BE2C (cell line): ENCODE measurements around the gene CEP44.

Source experiments
- DNase-seq: peaks from one replicate; pipeline ENCODE4 v3.0.0-alpha.2; 2020
- H3K27me3 ChIP-seq: fragments of 250-450 bp; sonication (Bioruptor Pico); 2 replicates; pipeline ENCODE4 v1.5.1; 2020; ENCODE audit warnings: mild to moderate bottlenecking
- H3K36me3 ChIP-seq: fragments of 250-450 bp; sonication (Bioruptor Pico); 2 replicates; pipeline ENCODE4 v1.5.1; 2020; ENCODE audit warnings: mild to moderate bottlenecking
- H3K4me1 ChIP-seq: fragments of 250-450 bp; sonication (Bioruptor Pico); 2 replicates; pipeline ENCODE4 v1.5.1; 2020
- H3K4me3 ChIP-seq: 2 replicates; pipeline ENCODE4 v1.5.1; 2011; ENCODE audit warnings: low read depth, low read length
- H3K9me3 ChIP-seq: fragments of 250-450 bp; sonication (Bioruptor Pico); 2 replicates; pipeline ENCODE4 v1.5.1; 2020
- CTCF ChIP-seq: IDR thresholded peaks from 2 replicates; pipeline ENCODE4 v1.5.1; 2012; ENCODE audit warnings: mild to moderate bottlenecking, low read depth, low read length

The CEP44 gene

GRCh38 chr4:174279433-174280155 lies 4.1 kb upstream of the CEP44 start:
- peak overlapping the region; percentile 94 for H3K4me3 ChIP-seq
- no peaks in the 10 kb centered on the region for H3K4me1 ChIP-seq
- no peak for TF ChIP-seq CTCF
- no peaks in the 10 kb centered on the region for H3K27me3 ChIP-seq
- no peaks in the 10 kb centered on the region for H3K9me3 ChIP-seq
- H3K36me3 ChIP-seq, result peaks cover 2% of the 10 kb centered on the region; the same call in 1 of the 2 replicates
- DNase-seq, result no peak

DNA sequence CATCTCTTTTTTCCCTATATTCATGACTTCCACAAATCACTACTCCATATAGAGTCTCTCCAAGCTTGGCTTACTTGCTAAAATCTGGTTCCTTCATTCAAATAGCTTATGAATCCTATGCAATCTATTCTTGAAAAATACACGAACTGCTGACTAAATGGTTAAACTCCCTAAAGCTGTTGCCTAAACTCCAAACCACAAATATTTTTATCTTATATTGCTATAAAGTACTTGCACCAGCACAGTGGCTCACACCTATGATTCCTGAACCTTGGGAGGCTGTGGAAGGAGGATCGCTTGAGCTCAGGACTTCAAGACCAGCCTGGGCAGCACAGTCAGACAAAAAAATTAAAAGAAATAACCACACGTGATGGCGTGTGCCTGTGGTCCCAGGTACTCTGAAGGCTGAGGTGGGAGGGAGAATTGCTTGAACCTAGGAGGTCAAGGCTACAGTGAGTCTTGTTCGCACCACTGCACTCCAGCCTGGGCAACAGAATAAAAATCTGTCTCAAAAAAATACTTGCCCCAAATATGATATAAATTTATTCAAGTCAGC lies 2.5 kb upstream of the CEP44 start:
- Histone ChIP-seq H3K36me3 (peaks cover 15% of the 10 kb centered on the region), H3K4me3 (peak overlapping the region; percentile 94), H3K4me1 (no peaks in the 10 kb centered on the region), H3K9me3 (no peaks in the 10 kb centered on the region), H3K27me3 (no peaks in the 10 kb centered on the region)
- TF ChIP-seq CTCF, result no peak
- DNase-seq, result peak; percentile 32

GRCh38 chr4:174281901-174282300 lies 1.8 kb upstream of the CEP44 start:
- H3K4me1 ChIP-seq, result no peaks in the 10 kb centered on the region
- no peak for TF ChIP-seq CTCF
- H3K9me3 ChIP-seq, result no peaks in the 10 kb centered on the region
- H3K27me3 ChIP-seq, result no peaks in the 10 kb centered on the region
- peaks cover 21% of the 10 kb centered on the region for H3K36me3 ChIP-seq
- peak overlapping the region; percentile 94 for H3K4me3 ChIP-seq
- no peak for DNase-seq

DNA sequence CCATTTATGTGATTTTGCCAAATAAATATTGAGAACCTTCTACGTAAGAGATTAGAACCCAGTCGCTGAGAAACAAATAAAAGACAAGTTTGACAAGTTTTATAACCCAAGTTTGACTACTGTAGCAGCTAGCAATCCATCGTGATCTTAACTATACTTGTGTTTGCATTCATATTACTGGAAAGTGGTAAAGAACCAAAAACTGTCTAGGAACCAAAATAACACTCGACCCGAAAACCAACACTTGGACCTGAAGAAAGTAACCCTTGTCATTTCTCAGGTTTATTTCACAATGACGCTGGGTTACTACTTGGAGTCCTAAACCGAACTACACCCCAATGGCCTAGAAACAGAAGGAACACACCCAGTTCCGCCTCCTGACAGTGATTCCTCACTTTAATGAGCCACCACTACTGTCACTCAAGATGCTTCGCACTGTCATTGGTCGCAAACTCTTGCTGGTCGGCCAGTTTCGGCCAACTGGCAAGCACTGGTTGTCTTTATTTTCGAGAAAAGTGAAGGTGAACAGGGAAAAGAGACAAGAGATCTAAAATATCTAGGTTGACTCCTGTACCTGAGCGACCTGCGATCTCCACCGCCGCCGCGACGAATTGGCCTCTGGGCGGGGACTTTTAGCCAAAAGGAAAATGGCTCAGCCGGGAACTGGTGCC lies 740 bp upstream of the CEP44 start:
- Histone ChIP-seq H3K36me3 (peaks cover 32% of the 10 kb centered on the region), H3K4me3 (peak overlapping the region; percentile 94), H3K27me3 (no peaks in the 10 kb centered on the region), H3K9me3 (no peaks in the 10 kb centered on the region), H3K4me1 (no peaks in the 10 kb centered on the region)
- DNase-seq, result peak; percentile 89
- no peak for TF ChIP-seq CTCF

DNA sequence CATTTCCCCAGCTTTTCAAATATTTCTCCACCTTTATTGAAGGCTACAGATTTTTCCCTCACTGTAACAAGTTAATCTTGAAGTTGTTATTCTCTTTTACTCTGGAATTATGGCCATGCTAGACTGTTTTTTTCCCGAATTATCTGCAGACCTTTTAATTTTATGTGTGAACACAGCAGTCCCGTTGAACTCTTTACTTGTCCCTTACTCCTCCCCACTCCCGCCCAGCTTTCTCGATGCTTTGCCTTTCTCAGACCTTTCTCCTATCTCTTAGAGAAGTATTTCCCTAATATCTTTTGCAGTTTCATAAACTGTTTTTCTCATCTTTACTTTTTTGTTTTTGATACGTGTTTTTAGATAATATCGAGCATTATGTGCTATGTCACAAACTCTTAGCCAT lies 776 bp downstream of the CEP44 start:
- no peak for DNase-seq
- H3K27me3 ChIP-seq, result no peaks in the 10 kb centered on the region

More for the DNA sequence above, 776 bp downstream of the CEP44 start:
- Histone ChIP-seq H3K4me1 (no peaks in the 10 kb centered on the region), H3K4me3 (peak overlapping the region; percentile 94), H3K9me3 (no peaks in the 10 kb centered on the region), H3K36me3 (peaks cover 47% of the 10 kb centered on the region)
- no peak for TF ChIP-seq CTCF
